Esophagus muscularis mucosa (tissue), 4 donors: ENCODE measurements around the gene WDR62.

Experiments used
- CTCF ChIP-seq, 3 experiments: fragments of 200-600 bp in 2 of 3; fragments of 450-650 bp in 1 of 3; sonication (generic) in 2 of 3; IDR thresholded peaks; one replicate each; pipeline ENCODE4 v1.5.1; 2017 to 2019; ENCODE audit warnings: antibody characterized with exemption in 3 of 3, mild to moderate bottlenecking in 2 of 3, moderate library complexity in 1 of 3
- EP300 ChIP-seq: sonication (generic); formaldehyde crosslinking; IDR thresholded peaks from one replicate; pipeline ENCODE4 v1.6.1; 2017; ENCODE audit warnings: antibody characterized with exemption
- POLR2A ChIP-seq: fragments of 450-650 bp; IDR thresholded peaks from one replicate; pipeline ENCODE4 v1.6.1; 2017; ENCODE audit warnings: antibody characterized with exemption, moderate library complexity, mild to moderate bottlenecking, low read depth
- POLR2AphosphoS5 ChIP-seq, 2 donors: sonication (generic); formaldehyde crosslinking; IDR thresholded peaks; one replicate each; pipeline ENCODE4 v1.6.1; 2017; ENCODE audit warnings: antibody characterized with exemption in 2 of 2

- no peak for TF ChIP-seq CTCF (IDR thresholded peaks at IDR 0.05)
- TF ChIP-seq POLR2A = no peak
- TF ChIP-seq POLR2AphosphoS5 (IDR thresholded peaks at IDR 0.05) = no peak
- no peak for TF ChIP-seq EP300
Observed at GRCh38 chr19:36049080-36049698, 5.5 kb upstream of the WDR62 start.
